GM21381 (cell line): Measurements from ENCODE around the gene AFAP1.

ENCODE experiments used
- ATAC-seq: cut with Tn5 transposase; IDR thresholded peaks from one replicate; pipeline ENCODE4 v1.9.1; 2021; ENCODE audit warnings: mild to moderate bottlenecking, moderate library complexity; ENCODE audit not compliant: unreplicated experiment

AFAP1 gene

GRCh38 chr4:7788193-7788592 lies 151.5 kb downstream of the AFAP1 start:
- no peak for ATAC-seq

- no peak for ATAC-seq
Measured at GRCh38 chr4:7787681-7788141, 151.9 kb downstream of the AFAP1 start.

- no peak for ATAC-seq
Measured at GRCh38 chr4:7787067-7787466, 152.6 kb downstream of the AFAP1 start.

- no peak for ATAC-seq
Measured at GRCh38 chr4:7786517-7786916, 153.1 kb downstream of the AFAP1 start.

- no peak for ATAC-seq
Measured at GRCh38 chr4:7786040-7786439, 153.6 kb downstream of the AFAP1 start.

GRCh38 chr4:7785017-7785416 lies 154.6 kb downstream of the AFAP1 start:
- ATAC-seq, result no peak

- no peak for ATAC-seq
Measured at GRCh38 chr4:7784131-7784870, 155.4 kb downstream of the AFAP1 start.

- ATAC-seq, result no peak
Measured at GRCh38 chr4:7783541-7783940, 156.1 kb downstream of the AFAP1 start.

- no peak for ATAC-seq
Measured at GRCh38 chr4:7782783-7783182, 156.9 kb downstream of the AFAP1 start.

- no peak for ATAC-seq
Measured at GRCh38 chr4:7781993-7782392, 157.7 kb downstream of the AFAP1 start.

- ATAC-seq, result no peak
Measured at GRCh38 chr4:7781366-7781765, 158.3 kb downstream of the AFAP1 start.

GRCh38 chr4:7780751-7781348 lies 158.8 kb downstream of the AFAP1 start:
- ATAC-seq, result no peak

GRCh38 chr4:7779432-7779768 lies 160.3 kb downstream of the AFAP1 start:
- no peak for ATAC-seq

GRCh38 chr4:7778510-7779431 lies 160.9 kb downstream of the AFAP1 start:
- ATAC-seq, result no peak

- no peak for ATAC-seq
Measured at GRCh38 chr4:7777871-7778509, 161.7 kb downstream of the AFAP1 start.

- ATAC-seq, result no peak
Measured at GRCh38 chr4:7777017-7777710, 162.5 kb downstream of the AFAP1 start.

- ATAC-seq, result no peak
Measured at GRCh38 chr4:7775396-7775795, 164.3 kb downstream of the AFAP1 start.

- ATAC-seq, result no peak
Measured at GRCh38 chr4:7774301-7775294, 165.1 kb downstream of the AFAP1 start.

- ATAC-seq, result no peak
Measured at GRCh38 chr4:7773401-7774180, 166.1 kb downstream of the AFAP1 start.
